NCI-H446 (cell line): Measurements from ENCODE around the gene TOPAZ1.

Source experiments
- DNase-seq, 2 experiments: peaks; one replicate each; lab custom pipeline; 2025; lab: John Stamatoyannopoulos, UW

Gene TOPAZ1

DNA sequence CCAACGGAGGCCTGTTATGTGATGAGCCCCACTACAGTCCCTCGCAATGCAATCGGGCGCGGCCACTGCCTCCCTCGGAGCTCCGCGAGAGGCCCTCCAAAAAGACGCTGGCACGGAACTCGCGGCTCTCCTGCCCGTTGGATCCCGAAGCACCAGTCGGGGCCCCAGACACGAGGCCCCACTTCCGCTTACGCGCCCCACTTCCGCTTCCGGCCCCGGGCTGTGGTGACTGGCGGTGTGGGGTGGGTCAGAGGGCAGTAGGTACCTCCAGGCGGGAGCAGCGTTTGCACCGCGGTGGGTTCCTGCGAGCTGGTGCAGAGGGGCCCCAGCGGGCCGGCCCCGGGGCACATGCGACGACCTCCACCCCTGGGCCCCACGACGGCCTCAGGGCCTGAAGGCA, at the start of gene TOPAZ1:
TOPAZ1 (plus strand) TSS at position 181 of the 400 bp plus-strand sequence; CDS start at position 349, 168 bp downstream.
- no peak for DNase-seq

DNA sequence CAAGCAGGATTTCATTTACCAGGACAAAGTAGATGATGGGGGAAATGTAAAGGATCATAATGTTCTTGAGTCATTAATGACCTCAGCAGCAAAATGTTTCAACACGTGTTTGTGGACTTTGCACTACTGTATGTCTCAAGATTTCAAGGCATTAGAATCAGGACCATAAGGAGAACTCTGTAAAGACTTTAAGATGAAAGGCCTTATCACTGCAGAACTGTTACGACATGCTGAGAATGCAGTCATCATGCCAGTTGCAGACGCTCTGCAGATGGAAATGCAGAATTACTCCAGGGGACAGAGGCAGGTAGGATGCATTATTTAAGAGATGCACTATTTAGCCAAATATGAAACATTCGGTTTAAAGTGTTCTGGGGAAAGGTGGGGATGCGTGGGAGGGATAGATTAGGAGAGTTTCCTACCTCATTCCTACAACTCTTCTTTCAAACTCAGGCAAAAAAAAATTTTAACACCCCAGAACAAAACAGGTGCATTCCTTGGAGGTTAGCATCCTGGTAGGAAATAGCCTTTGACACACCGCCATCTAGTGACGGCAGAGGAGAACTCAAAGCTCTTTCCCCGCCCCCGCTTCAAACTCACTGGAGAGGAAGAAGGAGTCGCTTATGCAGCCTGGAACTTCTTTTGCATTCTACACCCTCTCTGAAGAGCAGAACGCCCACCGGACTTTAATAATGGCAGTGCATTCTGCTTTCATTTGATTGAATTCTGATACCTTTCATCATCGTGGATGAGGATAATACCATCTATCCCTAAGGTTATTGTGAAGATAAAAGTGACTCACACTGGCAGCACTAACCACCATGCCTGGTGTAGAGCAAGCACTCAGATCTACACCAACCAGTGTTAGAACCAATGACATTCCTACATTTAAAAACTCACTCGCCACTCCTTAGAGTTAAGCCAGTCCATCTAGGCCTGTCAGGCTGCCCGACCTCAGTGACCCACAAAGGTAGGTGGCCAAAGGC, 43.1 kb upstream of the TOPAZ1 start:
- peak; percentile 2 to 42 for DNase-seq

DNA sequence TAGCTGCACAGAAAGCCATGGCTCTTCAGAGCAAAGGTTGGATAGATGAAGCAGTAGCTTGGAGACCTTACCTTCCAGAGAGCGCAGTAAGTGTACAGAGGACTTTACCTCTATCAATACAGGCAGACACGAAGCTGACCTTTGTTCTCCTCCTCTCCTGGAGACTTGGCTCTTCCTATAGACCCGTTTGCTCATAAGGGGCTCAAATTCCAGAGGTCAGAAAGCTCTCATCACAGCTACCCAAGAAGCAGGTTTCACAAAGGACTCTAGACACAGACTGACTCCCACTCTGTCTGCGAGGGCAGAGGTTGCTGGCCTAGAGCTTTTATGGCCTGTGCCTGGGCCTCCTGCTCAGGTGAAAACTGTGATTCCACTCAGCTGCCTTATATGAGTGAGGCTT, 35.4 kb upstream of the TOPAZ1 start:
- DNase-seq, result no peak

DNA sequence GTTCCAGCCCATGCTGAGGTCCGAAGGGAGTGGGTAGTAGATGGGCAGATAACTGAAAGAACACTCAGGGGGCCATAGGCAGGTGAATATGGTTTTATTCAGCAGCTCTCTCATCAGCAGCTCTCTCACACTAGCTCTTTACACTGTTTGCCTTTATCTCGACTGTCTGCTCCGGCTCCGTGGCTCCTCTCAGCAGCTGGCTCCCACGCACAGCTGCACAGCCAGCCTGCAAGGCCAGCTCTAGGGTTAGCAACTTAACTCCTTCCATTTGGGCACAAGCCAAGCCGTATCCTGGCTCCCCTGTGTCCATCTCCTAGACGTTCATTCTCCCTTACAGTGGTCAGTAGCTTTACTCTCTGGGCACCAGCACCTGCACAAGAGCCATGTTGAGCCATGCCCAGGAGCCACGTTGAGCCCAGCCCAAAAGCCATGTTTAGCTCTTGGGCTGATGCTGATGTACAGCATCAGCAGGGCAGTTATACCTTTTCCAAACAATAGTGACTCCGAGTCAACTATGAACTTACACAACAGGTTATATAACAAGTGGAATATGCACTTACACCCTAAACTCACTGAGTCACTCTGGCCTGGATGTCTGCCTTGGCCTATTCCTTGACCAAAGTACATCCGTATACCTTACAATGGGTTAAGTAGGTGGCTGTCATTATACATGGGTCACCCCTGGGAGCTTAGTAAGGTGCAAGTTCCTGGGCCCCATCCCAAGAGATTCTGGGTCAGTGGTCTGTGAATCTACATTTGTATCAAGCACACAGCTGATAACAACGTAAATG, 34.6 kb upstream of the TOPAZ1 start:
- DNase-seq, result no peak

DNA sequence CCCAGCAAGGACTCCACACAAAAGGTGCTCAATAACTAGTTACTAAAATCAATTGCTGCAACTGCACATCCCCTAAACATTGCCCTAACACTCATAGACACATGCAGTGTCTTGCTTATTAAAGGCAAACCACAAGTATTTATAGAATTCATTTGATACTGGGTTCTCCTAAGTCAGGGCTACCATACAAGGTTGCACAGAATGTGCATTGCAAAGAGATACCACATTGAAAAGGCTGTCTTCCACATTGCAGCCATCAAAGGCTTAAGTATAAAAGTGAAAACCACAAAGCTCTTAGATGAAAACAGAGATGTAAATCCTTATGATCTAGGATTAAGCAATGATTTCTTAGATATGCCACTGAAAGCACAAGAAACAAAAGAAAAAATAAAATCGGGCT, 33.6 kb upstream of the TOPAZ1 start:
- DNase-seq, result no peak

DNA sequence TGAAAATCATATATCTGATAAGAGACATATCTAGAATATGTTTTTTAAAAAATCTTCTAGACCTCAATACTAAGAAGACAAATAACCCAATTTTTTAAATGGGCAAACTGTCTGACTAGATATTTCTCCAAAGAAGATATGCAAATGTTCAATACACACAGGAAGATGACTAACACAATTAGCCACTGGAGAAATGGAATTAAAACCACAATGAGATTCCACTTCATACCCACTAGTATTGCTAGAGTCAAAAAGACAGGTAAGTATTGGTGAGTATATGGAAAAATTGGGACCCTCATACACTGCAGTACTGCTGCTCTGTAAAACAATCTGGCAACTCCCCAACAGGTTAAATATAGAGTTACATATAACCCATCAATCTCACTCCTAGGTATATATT, 33.1 kb upstream of the TOPAZ1 start:
- no peak for DNase-seq

DNA sequence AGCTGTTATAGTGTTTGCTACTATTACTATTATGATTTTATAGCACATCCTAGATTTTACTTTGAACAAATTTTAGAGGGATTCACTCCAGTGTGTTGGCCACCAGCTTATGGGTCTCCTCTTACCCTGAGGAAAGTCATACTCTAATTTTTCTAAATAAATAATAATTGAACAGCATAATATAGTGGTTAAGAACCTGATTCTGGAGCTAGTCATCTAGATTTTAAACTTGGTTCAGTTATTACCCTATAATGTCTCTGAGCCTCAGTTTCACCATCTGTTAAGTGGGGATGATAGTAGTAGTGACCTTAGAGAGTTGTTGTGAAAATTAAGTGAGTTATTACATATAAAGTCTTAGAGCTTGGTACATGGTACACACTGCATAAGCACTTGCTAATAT, 30.7 kb upstream of the TOPAZ1 start:
- DNase-seq, result no peak

DNA sequence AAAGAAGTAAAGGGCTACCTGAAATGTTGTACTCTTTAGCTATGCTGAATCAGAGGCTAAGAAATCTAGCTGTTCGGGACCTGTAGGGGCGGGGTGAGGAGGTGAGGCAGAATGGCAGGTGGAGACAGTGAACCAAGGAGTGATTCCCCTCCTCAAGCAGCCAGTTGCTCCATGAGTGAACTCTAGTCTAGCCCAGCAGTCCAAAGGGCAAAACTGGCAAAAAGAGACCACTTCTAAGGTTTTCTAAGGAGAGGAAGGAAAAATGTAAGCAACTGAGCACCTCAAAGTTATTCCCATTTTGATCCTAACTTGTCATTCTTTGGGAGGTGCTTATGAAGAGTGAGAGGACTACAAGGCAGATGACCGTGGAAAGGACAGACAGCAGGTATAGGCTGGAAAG, 19.3 kb upstream of the TOPAZ1 start:
- no peak for DNase-seq

DNA sequence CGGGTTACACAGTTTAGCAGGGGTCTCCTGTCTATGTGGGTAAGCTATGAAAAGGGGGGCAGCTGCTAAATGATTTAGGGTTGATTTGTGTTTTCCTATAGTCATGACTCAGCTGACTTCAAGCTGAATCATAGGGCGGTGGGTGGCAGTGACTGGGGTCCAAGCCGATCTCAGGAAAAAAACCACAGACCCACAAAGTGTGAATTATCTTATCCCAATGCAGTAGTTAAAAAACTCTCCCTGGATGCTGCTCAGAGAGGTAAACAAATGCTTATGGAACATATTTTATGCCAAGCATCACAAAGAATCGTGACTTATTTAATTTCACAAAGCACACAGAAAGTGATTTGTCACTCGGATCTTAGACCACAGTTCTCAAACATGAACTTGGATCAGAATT, 18.4 kb upstream of the TOPAZ1 start:
- no peak for DNase-seq

DNA sequence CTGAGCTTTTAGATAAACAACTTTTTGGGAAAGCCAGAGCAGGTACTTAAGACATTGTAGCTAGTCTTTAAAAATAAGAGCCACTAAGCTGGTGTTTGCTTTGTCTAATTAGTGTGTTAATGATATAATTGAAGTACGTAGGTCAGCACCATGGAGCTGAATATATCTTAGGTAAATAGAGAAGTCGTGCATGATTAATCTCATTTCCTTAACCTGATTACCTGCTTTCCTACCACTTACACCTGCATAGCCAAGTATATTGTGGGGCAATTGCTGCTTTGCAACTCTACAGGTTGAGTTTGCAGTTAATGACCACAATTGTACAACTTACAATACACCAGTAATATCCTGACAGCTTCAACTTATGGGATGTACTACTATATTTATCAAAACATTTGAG, 17.6 kb upstream of the TOPAZ1 start:
- no peak for DNase-seq

DNA sequence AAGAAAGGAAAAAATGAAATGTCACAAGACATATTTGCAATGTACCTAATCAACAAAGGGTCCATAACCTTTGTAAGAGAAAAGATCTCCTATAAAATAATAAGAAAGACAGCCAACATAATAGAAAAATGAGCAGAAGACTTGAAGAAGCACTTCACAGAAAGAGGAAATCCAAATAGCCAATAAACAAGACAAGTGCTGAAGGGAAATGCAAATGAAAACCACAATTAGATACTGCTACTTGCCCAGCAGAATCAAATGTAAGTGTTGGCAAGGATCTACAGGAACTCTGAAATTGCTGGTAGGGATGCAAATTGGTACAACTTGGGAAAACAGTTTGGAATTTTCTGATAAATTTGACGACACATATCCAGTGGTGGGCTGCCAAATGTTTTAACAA, 15.1 kb upstream of the TOPAZ1 start:
- no peak for DNase-seq

DNA sequence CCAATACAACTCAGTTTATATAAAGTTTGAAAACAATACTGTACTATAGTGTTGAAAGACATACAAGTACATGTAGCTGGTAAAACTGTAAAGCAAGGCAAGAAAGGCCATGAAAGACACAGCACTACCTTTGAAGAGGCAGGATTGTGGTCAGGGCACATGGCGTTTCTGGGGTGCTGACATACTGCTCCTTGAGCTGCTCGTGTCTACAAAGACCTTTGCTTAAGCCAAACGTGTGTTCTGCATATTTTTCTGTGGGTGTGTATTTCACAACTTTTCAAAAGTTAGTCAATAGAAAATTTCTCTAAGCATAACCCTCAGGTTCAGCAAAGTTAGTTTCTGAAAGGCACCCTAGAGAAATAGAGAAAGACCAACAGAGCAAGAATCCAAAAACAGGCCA, 14.1 kb upstream of the TOPAZ1 start:
- DNase-seq, result no peak

DNA sequence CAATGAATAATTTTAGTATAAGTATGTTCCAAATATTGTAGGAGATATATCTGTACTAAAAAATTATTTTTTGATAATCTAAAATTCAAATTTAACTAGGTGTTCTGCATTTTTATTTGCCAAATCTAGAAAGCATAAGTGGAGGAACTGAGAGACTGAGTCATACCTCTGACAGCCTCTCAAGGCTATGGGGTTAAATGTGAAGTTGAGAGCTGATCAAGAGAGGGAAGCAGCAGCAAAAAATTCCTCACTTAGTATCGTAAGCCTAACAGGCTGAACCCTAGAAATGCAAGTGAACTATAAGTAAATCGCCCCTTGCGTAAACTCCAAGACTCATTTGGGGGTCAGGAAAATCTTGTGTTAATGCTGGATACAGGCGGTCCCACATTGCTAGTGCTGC, 12.8 kb upstream of the TOPAZ1 start:
- no peak for DNase-seq

DNA sequence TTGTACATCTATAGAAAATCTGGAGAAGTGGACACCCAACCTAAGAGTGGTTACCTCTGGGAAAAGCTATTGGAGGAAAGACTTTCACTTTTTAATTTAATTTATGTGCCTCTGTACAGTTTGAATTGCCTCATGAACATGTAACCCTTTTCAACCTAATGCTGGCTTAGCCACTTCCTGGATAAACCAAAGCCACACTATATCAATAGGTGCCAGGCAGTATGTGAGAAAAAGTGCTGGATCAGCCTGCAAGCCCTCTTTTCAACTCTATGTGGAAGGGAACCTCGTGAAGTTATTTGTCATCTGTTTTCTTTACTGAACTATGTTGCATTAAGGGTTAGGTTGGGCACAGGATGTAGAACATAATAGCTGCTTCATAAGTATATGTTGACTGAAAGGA, 9.3 kb upstream of the TOPAZ1 start:
- no peak for DNase-seq

DNA sequence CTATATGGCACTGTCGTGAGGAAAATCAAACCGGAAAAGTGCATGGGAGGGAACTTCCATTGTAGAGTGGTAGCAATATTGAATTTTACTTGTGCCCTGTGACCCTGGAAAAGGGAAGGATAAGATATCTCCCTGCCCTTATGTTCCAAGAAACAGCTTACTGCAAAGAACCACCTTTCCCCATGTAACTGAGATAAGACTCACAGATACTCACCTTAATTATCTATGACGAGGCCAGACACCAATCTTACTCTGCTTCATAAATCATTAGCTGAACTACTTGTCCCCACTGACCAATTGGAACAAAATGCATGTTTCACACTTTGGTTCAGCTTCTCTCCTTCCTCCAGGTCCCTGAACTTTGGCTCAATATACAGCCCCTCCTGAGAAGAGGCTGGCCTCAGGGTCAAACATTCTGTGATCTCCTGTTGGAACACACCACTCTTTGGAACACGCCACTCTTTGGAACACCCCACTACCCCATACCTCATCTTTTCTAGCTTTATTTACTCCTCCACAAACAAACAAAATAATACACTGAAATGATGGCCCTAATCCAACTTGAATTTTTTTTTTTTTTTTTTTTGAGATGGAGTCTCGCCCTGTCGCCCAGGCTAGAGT, 6.9 kb upstream of the TOPAZ1 start:
- DNase-seq, result no peak

DNA sequence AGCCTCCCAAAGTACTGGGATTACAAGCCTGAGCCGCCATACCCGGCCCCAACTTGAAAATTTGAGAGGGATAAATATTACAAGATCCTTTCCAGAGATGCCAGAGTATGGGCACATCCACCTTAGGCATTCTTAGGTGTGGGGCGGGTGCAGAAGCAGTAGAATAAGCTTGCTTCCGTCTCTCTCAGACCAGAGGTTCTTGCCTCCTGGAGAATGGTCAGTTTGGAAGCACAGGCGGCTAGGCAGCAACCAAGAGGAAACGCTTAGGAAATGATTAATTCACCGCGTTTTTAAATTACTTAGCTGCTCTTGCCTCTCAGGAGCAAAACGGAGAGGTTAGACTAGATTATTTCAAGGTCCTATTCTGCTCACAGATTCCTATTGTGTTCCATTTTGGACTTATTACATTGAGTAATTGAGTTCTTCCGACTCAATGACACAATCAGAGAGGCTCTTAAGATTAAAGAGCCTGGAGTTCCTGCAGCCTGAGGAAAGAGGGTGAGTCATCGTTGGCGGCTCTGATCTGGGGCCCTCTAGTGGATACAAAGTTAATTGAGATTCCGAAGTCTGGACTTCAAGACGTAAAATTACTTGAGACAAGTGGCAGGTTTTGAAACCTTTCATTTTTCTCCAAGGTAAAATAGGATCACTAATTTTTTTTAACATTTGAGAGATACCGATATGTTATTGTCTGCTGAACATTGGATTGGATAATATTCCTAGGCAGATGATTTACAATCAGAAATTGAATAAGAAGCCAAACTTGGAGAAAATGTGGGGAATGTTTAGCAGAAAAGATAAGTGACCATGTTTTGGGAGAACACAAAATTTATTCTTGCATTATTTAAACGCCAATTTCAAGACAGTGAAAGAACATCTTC, 5.8 kb upstream of the TOPAZ1 start:
- peak; percentile 2 to 52 for DNase-seq

DNA sequence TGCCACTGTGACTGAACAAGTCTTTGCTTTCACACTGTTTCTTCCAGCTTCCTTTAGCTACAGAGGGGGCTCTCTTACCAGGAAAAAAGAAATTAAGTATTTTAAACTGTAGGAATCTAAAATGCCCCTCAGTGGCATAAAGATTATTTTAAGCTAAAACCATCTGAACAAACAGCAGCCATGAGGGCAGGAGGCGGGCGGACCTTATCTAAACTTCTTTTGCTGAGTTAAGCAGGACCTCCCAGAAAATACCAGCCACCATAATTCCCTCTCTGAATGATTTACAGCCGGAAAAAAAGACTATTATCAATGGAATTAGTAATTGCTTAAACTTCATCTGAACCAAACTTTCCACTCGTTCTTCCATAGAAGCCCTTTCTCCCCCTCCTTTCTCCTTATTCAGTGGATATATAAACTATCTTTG, 5.2 kb upstream of the TOPAZ1 start:
- DNase-seq, result no peak

DNA sequence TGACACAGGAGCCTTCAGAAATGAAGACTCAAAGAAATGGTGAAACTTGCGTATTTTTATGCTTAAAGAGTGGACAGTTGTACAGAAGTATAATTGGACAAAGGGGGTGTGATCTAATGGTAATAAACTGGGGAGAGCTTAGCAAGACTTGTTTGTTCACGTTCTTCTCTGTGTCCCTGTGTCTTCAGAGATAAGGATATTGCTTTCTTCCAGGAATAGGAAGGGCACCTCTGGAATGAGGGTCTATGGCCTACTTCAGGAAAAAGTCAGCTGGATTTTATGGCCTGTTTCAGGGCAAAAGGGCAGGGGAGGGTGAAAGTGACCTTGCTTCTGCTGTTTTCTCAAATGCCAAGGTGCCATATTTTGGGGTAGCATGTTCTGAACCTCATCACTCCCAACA, 4.5 kb upstream of the TOPAZ1 start:
- no peak for DNase-seq

DNA sequence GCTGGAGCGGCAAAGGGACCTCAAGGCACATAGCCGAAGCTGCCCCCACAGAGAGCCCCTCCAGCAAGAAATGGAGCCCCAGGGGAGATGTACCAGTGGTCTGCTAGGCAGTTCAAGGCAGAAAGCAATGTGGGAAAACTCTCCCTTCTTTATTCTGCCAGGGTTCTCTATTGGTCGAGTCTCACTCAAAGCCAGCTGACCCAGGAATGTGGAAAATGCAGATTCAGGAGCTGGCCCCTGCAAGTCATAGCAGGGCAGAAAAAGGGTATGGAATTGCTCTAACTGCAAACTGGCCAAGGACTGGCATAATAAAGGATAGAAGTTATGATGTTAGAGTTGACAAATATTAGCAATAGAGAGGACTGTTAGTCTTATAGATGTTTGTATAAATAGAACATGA, 4.0 kb upstream of the TOPAZ1 start:
- DNase-seq, result no peak

DNA sequence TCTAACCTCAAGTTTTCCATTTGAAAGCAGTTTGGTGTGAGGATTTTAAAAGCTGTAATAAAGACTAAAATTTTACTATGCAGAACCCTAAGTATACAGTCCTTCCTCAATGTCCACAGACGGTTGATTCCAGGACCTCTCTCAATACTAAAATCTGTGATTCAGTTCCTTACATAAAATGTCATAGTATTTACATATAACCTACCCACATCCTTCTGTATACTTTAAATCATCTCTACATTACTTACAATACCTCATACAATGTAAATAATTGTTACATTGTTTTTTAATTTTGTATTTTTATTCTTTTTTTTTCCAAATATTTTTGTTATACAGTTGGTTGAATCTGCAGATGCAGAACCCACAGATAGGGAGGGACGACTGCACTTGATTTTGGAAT, 2.8 kb upstream of the TOPAZ1 start:
- no peak for DNase-seq

DNA sequence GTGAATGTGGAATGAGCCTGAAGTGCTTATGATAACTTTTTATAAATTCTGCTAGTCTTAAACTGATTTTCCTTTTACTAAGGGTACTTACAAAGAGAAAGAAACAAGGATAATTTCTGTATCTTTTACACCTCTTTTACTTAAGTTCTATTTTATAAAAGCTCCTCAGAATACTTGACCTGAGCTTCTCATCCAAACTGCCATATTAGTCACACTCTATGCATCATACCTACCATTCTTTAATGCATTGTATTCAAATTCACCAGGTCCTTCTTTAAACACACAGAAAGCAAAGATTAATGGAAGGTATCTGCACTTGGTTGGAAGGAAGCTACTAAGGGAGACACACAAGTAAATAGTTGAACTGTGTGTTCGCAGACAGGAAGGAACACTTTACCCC, 1.6 kb upstream of the TOPAZ1 start:
- DNase-seq, result no peak

DNA sequence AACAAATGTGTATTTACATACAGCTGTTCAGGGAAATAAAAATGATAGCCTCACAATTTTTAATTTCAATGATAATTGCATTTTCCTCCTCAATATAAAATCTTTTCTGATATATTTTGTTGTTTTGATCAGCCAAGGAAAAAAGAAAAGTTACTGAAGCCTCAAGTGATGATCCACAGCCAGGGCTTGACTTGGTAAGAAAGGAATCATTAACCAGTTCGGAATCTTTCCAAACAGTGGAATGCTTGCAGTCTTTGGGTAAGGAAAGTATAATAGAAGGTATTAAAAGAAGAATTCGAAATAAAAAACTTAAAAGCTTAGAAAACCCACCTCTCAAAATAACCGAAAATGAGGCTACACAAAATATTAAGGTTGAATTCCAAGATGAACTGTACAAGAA, 1.0 kb downstream of the TOPAZ1 start:
- no peak for DNase-seq
